ENCODE data around the gene KCNJ5. TPM values are rescaled to one million over a fixed set of nuclear protein-coding genes. Genes with fewer than 3 reads are reported as not detected.
A peak's percentile ranks its signal among the peaks of the same experiment; 100 is the strongest.

KCNJ5 gene
- total RNA-seq, 1 experiment from 2014 or later: not detected

DNA sequence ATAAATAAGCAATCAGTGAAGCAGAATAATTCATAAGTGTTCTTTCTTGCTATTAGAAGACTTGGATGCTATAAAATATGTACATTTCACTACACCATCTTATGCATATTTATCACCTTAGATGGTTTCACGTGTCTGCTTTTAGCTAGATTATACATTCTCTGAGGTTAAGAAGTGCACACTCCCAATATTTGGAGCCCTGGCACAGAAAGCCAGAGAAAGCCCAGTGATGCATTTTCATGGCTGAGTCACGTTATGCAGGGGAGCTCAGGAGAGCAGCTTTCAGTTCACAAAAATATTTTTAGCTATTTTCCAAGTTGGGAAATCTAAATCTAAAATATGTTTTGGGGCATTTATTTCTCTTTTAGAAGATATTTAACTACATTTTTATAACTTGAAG lies 56.6 kb downstream of the KCNJ5 start:
- Histone ChIP-seq H3K9me2 (replicated peaks; ENCODE audit: insufficient read depth, low read length) (no peaks in the 10 kb centered on the region), H4K20me1 (ENCODE audit: insufficient read depth, low read depth, low read length) (no peaks in the 10 kb centered on the region), H3K9ac (ENCODE audit: low read length) (no peak overlapping the region), H3K79me2 (ENCODE audit: low read length) (no peaks in the 10 kb centered on the region), H3K4me1 (ENCODE audit: low read length) (no peaks in the 10 kb centered on the region), H3K36me3 (ENCODE audit: insufficient read depth, low read length) (no peaks in the 10 kb centered on the region), H3K4me2 (ENCODE audit: low read depth, low read length, poor library complexity, severe bottlenecking) (no peak overlapping the region), H3K27ac (ENCODE audit: low read length) (no peak overlapping the region), H3K27me3 (ENCODE audit: low read length) (no peaks in the 10 kb centered on the region), H2AFZ (ENCODE audit: low read length) (no peak overlapping the region), H3K4me3 (ENCODE audit: low read length) (no peak overlapping the region), H3K9me3 (ENCODE audit: low read length) (no peaks in the 10 kb centered on the region)
- no peak for DNase-seq

DNA sequence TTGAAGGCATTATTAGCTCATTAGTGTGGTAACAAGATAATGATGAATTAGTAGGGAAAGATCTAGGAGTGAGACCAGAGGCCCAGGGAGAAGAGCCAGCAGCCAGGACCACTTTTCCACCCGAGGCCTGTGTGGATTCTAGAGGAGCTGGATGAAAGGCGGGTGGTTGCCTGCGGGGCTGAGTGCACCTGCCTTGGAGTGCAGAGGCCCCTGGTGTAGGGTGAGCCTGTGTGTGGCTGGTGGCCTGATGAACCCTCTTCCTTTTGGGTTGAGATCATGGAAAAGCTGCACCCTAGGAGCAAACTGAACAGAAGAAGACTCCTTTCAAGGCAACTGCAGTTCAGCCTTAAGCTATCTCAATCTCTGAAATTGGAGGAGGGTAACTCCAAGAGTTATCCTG lies 57.4 kb downstream of the KCNJ5 start:
- Histone ChIP-seq H3K9me3 (ENCODE audit: low read length) (no peaks in the 10 kb centered on the region), H3K4me1 (ENCODE audit: low read length) (no peaks in the 10 kb centered on the region), H2AFZ (ENCODE audit: low read length) (no peak overlapping the region), H3K27me3 (ENCODE audit: low read length) (no peaks in the 10 kb centered on the region), H3K9me2 (replicated peaks; ENCODE audit: insufficient read depth, low read length) (no peaks in the 10 kb centered on the region), H3K36me3 (ENCODE audit: insufficient read depth, low read length) (no peaks in the 10 kb centered on the region), H3K79me2 (ENCODE audit: low read length) (no peaks in the 10 kb centered on the region), H3K4me3 (ENCODE audit: low read length) (no peak overlapping the region), H4K20me1 (ENCODE audit: insufficient read depth, low read depth, low read length) (no peaks in the 10 kb centered on the region), H3K9ac (ENCODE audit: low read length) (no peak overlapping the region), H3K27ac (ENCODE audit: low read length) (no peak overlapping the region), H3K4me2 (ENCODE audit: low read depth, low read length, poor library complexity, severe bottlenecking) (no peak overlapping the region)
- no peak for DNase-seq

DNA sequence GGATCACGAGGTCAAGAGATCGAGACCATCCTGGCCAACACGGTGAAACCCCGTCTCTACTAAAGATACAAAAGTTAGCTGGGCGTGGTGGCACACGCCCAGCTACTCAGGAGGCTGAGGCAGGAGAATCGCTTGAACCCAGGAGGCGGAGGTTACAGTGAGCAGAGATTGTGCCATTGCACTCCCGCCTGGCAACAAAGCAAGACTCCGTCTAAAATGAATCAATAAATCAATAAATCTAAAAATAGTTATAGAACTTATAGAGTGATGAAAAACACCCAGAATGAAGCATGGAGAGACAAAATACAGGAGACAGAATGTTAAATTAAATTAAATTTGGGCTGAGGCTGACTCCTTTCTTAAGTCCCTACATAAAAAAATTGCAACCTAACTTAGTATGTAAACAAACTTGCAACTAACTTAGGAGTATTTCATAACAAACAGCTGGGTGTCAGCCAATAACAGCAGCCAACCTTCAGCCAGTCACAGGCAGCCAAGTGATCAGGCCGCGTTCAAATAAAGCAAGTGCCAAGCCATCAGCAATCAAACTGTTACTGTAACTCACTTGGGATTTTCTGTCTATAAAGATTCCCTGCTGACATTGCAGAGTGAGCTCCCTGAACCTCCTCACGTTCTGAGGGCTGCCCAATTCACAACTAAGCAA lies 58.8 kb downstream of the KCNJ5 start:
- Histone ChIP-seq H3K27ac (ENCODE audit: low read length) (no peak overlapping the region), H4K20me1 (ENCODE audit: insufficient read depth, low read depth, low read length) (no peaks in the 10 kb centered on the region), H3K4me3 (ENCODE audit: low read length) (no peak overlapping the region), H3K4me1 (ENCODE audit: low read length) (no peaks in the 10 kb centered on the region), H3K36me3 (ENCODE audit: insufficient read depth, low read length) (no peaks in the 10 kb centered on the region), H3K9me2 (replicated peaks; ENCODE audit: insufficient read depth, low read length) (no peaks in the 10 kb centered on the region), H3K79me2 (ENCODE audit: low read length) (no peaks in the 10 kb centered on the region), H3K27me3 (ENCODE audit: low read length) (no peaks in the 10 kb centered on the region), H3K4me2 (ENCODE audit: low read depth, low read length, poor library complexity, severe bottlenecking) (no peak overlapping the region), H3K9ac (ENCODE audit: low read length) (no peak overlapping the region), H2AFZ (ENCODE audit: low read length) (no peak overlapping the region), H3K9me3 (ENCODE audit: low read length) (no peaks in the 10 kb centered on the region)
- no peak for DNase-seq

DNA sequence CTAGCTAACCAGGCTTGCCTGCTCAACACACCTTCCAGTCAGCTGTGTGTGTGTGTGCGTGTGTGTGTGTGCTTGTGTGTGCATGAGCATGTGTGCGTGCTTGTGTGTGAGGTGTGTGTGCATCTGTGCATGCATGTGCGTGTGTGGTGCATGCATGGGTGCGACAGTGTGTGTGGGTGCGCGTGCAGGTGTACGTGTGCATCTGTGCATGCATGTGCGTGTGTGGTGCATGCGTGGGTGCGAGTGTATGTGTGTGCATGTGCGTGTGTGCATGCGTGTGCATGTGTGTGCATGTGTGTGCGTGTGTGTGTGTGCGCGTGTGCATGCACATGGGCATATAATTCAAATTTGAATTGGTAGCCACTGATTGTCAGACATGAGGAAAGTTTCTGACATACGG lies 62.0 kb downstream of the KCNJ5 start:
- no peaks in the 10 kb centered on the region for H4K20me1 ChIP-seq (ENCODE audit: insufficient read depth, low read depth, low read length)
- no peaks in the 10 kb centered on the region for H3K79me2 ChIP-seq (ENCODE audit: low read length)
- H3K4me2 ChIP-seq (ENCODE audit: low read depth, low read length, poor library complexity, severe bottlenecking): no peak overlapping the region
- no peak overlapping the region for H3K27ac ChIP-seq (ENCODE audit: low read length)
- no peaks in the 10 kb centered on the region for H3K36me3 ChIP-seq (ENCODE audit: insufficient read depth, low read length)
- no peaks in the 10 kb centered on the region for H3K4me1 ChIP-seq (ENCODE audit: low read length)
- no peak overlapping the region for H3K4me3 ChIP-seq (ENCODE audit: low read length)
- no peaks in the 10 kb centered on the region for H3K9me2 ChIP-seq (replicated peaks; ENCODE audit: insufficient read depth, low read length)
- no peak overlapping the region for H2AFZ ChIP-seq (ENCODE audit: low read length)
- H3K9me3 ChIP-seq (ENCODE audit: low read length): no peaks in the 10 kb centered on the region
- H3K9ac ChIP-seq (ENCODE audit: low read length): no peak overlapping the region
- no peak for DNase-seq
- no peaks in the 10 kb centered on the region for H3K27me3 ChIP-seq (ENCODE audit: low read length)

DNA sequence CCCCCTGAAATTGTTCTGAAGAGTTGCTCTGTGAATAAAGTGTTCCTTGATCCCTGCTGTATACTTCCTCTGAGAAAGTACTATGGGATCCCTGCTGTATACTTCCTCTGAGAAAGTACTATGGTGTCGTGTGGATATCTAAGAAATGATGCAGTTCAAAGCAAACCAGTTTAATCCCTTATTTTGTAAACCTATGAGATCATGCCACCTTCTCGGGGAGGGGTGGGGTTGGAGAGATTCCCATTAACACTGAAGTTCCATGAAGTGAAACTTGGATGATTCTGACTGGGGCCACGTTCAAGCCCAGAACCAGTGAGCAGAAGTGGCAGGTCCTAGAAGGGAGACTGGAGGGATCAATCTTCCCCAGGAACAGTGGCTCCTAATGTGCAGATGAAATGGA lies 64.5 kb downstream of the KCNJ5 start:
- Histone ChIP-seq H3K36me3 (ENCODE audit: insufficient read depth, low read length) (no peaks in the 10 kb centered on the region), H3K4me2 (ENCODE audit: low read depth, low read length, poor library complexity, severe bottlenecking) (no peak overlapping the region), H3K4me3 (ENCODE audit: low read length) (no peak overlapping the region), H3K9me2 (replicated peaks; ENCODE audit: insufficient read depth, low read length) (no peaks in the 10 kb centered on the region), H3K27ac (ENCODE audit: low read length) (no peak overlapping the region), H3K9me3 (ENCODE audit: low read length) (no peaks in the 10 kb centered on the region), H3K79me2 (ENCODE audit: low read length) (no peaks in the 10 kb centered on the region), H2AFZ (ENCODE audit: low read length) (no peak overlapping the region), H3K9ac (ENCODE audit: low read length) (no peak overlapping the region), H3K27me3 (ENCODE audit: low read length) (no peaks in the 10 kb centered on the region), H3K4me1 (ENCODE audit: low read length) (no peaks in the 10 kb centered on the region), H4K20me1 (ENCODE audit: insufficient read depth, low read depth, low read length) (no peaks in the 10 kb centered on the region)
- DNase-seq: no peak

DNA sequence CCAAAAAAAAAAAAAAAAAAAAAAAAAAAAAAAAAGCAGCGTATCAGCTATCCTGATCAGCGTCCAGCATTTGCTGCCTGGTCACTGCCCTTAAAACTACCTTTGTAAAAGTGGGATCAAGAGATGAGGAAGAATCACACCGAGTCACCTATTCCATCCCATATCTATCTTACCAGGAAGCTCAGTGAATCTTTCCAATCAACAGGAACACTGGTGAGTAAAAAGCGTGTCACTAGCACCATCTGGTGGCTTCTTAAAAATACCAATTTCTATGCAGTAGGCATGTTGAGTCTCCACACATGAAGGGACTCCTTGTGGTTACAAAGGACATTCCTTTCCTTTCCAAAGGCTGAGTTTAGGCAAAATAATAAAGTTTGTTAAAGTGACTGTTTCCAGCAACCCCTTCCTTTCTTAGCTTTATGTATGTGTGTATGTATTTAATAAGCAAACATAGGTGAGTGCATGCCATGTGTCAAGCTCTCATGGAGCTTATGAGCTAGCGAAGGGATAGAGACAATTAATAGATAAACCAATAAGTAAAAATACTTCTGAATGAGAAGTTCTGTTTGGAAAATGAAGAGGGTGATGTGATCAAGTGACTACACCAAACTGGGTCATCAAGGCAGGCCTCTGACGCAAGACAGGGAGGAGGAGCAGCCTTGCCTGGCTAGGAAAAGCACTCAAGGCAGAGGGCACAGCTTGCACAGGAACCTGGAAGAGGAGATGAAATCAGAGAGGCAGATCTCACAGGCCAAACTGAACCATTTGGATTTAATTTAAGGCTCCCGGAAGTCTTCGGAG lies 65.4 kb downstream of the KCNJ5 start:
- H3K9me2 ChIP-seq (replicated peaks; ENCODE audit: insufficient read depth, low read length): no peaks in the 10 kb centered on the region
- H2AFZ ChIP-seq (ENCODE audit: low read length): no peak overlapping the region
- H3K9ac ChIP-seq (ENCODE audit: low read length): no peak overlapping the region
- no peaks in the 10 kb centered on the region for H4K20me1 ChIP-seq (ENCODE audit: insufficient read depth, low read depth, low read length)
- H3K4me1 ChIP-seq (ENCODE audit: low read length): no peaks in the 10 kb centered on the region
- no peaks in the 10 kb centered on the region for H3K79me2 ChIP-seq (ENCODE audit: low read length)
- H3K27ac ChIP-seq (ENCODE audit: low read length): no peak overlapping the region
- peak; percentile 56 for DNase-seq
- H3K27me3 ChIP-seq (ENCODE audit: low read length): no peaks in the 10 kb centered on the region
- H3K9me3 ChIP-seq (ENCODE audit: low read length): no peaks in the 10 kb centered on the region
- H3K4me3 ChIP-seq (ENCODE audit: low read length): no peak overlapping the region
- no peaks in the 10 kb centered on the region for H3K36me3 ChIP-seq (ENCODE audit: insufficient read depth, low read length)
- no peak overlapping the region for H3K4me2 ChIP-seq (ENCODE audit: low read depth, low read length, poor library complexity, severe bottlenecking)

DNA sequence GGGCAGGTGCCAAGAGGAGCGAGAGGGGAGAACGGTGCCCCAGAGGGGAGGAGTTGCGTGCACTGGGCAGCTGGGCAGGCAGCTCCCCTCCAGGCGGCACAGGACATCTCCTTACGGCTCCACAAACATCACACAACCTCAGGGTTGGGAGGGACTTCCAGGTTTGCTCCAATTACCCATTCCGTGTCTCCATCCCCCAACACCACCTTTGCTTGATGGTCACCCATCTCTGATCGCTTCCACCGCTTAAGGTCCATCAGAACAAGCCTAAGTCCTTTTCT lies 66.0 kb downstream of the KCNJ5 start:
- no peak overlapping the region for H2AFZ ChIP-seq (ENCODE audit: low read length)
- no peaks in the 10 kb centered on the region for H3K27me3 ChIP-seq (ENCODE audit: low read length)
- H3K36me3 ChIP-seq (ENCODE audit: insufficient read depth, low read length): no peaks in the 10 kb centered on the region
- no peaks in the 10 kb centered on the region for H4K20me1 ChIP-seq (ENCODE audit: insufficient read depth, low read depth, low read length)
- no peak overlapping the region for H3K9ac ChIP-seq (ENCODE audit: low read length)
- H3K4me1 ChIP-seq (ENCODE audit: low read length): no peaks in the 10 kb centered on the region
- no peaks in the 10 kb centered on the region for H3K9me3 ChIP-seq (ENCODE audit: low read length)
- no peak overlapping the region for H3K4me2 ChIP-seq (ENCODE audit: low read depth, low read length, poor library complexity, severe bottlenecking)
- no peak overlapping the region for H3K27ac ChIP-seq (ENCODE audit: low read length)
- H3K79me2 ChIP-seq (ENCODE audit: low read length): no peaks in the 10 kb centered on the region
- H3K9me2 ChIP-seq (replicated peaks; ENCODE audit: insufficient read depth, low read length): no peaks in the 10 kb centered on the region
- H3K4me3 ChIP-seq (ENCODE audit: low read length): no peak overlapping the region
- no peak for DNase-seq

DNA sequence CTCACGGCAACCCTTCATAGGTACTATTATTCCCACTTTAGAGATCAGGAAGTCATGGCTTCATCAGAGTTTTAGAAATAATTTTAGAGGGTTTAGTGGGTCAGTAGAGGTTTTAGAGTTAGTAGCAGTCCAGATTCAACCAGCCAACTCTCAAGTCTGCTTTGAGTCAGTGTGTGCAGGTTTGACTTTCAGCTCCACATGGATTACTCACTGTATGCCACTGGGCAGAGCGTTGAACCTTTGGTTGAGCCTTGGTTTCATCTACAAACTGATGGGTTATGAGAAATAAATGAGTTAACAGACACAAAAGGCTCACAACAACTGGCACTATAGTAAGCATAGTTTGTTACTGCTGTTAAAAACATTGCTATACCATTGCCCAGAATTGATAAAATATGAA lies 70.5 kb downstream of the KCNJ5 start:
- Histone ChIP-seq H4K20me1 (ENCODE audit: insufficient read depth, low read depth, low read length) (no peaks in the 10 kb centered on the region), H3K4me2 (ENCODE audit: low read depth, low read length, poor library complexity, severe bottlenecking) (no peak overlapping the region), H2AFZ (ENCODE audit: low read length) (no peak overlapping the region), H3K4me1 (ENCODE audit: low read length) (no peaks in the 10 kb centered on the region), H3K27ac (ENCODE audit: low read length) (no peak overlapping the region), H3K27me3 (ENCODE audit: low read length) (no peaks in the 10 kb centered on the region), H3K9me2 (replicated peaks; ENCODE audit: insufficient read depth, low read length) (no peaks in the 10 kb centered on the region), H3K9me3 (ENCODE audit: low read length) (no peaks in the 10 kb centered on the region), H3K36me3 (ENCODE audit: insufficient read depth, low read length) (no peaks in the 10 kb centered on the region), H3K4me3 (ENCODE audit: low read length) (no peak overlapping the region), H3K9ac (ENCODE audit: low read length) (no peak overlapping the region), H3K79me2 (ENCODE audit: low read length) (no peaks in the 10 kb centered on the region)
- no peak for DNase-seq
